ENCODE data around the gene IL4I1.
A peak's percentile ranks its signal among the peaks of the same experiment; 100 is the strongest.

The IL4I1 gene

GRCh38 chr19:49894879-49895565 is 1.7 kb downstream of the IL4I1 start:
- no peak for DNase-seq

GRCh38 chr19:49894011-49894664 is 2.5 kb downstream of the IL4I1 start:
- no peak for DNase-seq

- DNase-seq = no peak
Measured at GRCh38 chr19:49892716-49893115, 4.0 kb downstream of the IL4I1 start.

GRCh38 chr19:49891393-49891792 is 5.3 kb downstream of the IL4I1 start:
- DNase-seq = no peak

GRCh38 chr19:49890349-49891311 is 6.1 kb downstream of the IL4I1 start:
- peak; percentile 27 to 55 for DNase-seq

GRCh38 chr19:49889687-49890348 is 6.9 kb downstream of the IL4I1 start:
- peak; percentile 32 to 64 for DNase-seq

GRCh38 chr19:49889038-49889686 is 7.5 kb downstream of the IL4I1 start:
- DNase-seq = no peak

GRCh38 chr19:49888510-49888824 is 8.2 kb downstream of the IL4I1 start:
- DNase-seq = peak; percentile 19 to 71

- DNase-seq = peak; percentile 1 to 41
Measured at GRCh38 chr19:49887665-49888509, 8.8 kb downstream of the IL4I1 start.

- DNase-seq = peak; percentile 18 to 34
Measured at GRCh38 chr19:49887037-49887664, 9.5 kb downstream of the IL4I1 start.

- no peak for DNase-seq
Measured at GRCh38 chr19:49884760-49885159, 11.9 kb downstream of the IL4I1 start.

GRCh38 chr19:49884109-49884508 is 12.6 kb downstream of the IL4I1 start:
- DNase-seq = no peak

GRCh38 chr19:49883094-49883493 is 13.6 kb downstream of the IL4I1 start:
- DNase-seq = no peak

- DNase-seq = no peak
Measured at GRCh38 chr19:49882643-49883042, 14.0 kb downstream of the IL4I1 start.

- no peak for DNase-seq
Measured at GRCh38 chr19:49881672-49882394, 14.9 kb downstream of the IL4I1 start.

GRCh38 chr19:49881186-49881585 is 15.5 kb downstream of the IL4I1 start:
- DNase-seq = no peak

- DNase-seq = no peak
Measured at GRCh38 chr19:49880162-49880869, 16.4 kb downstream of the IL4I1 start.

GRCh38 chr19:49879243-49879963 is 17.3 kb downstream of the IL4I1 start:
- no peak for DNase-seq

GRCh38 chr19:49878744-49879070 is 18.0 kb downstream of the IL4I1 start:
- no peak for DNase-seq
